GM20000 (cell line): ENCODE measurements around the gene SALL3.

Experiments
- DNase-seq: peaks from one replicate; pipeline ENCODE4 v3.0.0; 2012; ENCODE audit warnings: low spot score
- CTCF ChIP-seq: IDR thresholded peaks from 2 replicates; pipeline ENCODE4 v1.5.1; 2012; ENCODE audit warnings: mild to moderate bottlenecking, control low read depth; ENCODE audit errors: extremely low read depth, missing control alignments

Gene SALL3

GRCh38 chr18:78965917-78966792 is 13.5 kb upstream of the SALL3 start:
- DNase-seq: no peak
- no peak for TF ChIP-seq CTCF

GRCh38 chr18:78966793-78967106 is 12.9 kb upstream of the SALL3 start:
- no peak for DNase-seq
- TF ChIP-seq CTCF: no peak

- DNase-seq: no peak
- TF ChIP-seq CTCF: no peak
Measured at GRCh38 chr18:78967692-78968091, 11.9 kb upstream of the SALL3 start.

- TF ChIP-seq CTCF: no peak
- no peak for DNase-seq
Measured at GRCh38 chr18:78969574-78970315, 9.9 kb upstream of the SALL3 start.

DNA sequence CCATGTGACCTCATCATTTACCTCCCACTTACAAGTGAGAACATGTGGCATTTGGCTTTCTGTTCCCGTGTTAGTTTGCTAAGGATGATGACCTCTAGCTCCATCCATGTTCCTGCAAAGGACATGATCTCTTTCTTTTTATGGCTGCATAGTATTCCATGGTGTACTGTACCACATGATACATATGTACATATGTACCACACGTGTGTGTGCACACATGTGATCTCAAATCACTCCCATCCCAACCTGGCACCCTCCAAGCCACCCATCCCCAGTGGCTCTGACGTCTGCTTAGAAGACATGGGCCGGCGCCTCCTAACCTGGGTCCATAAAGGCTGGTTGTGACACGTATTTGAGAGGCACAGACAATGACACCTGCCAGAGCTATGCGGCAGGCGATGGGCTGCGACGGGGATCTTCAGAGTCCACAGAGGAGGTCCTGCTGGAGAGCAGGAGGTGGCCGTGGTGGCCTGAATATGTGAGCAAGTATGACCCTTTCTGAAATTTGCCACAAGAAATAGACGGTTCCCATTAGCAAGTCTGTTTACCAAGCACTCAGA is 8.8 kb upstream of the SALL3 start:
- DNase-seq: no peak
- no peak for TF ChIP-seq CTCF

- no peak for TF ChIP-seq CTCF
- no peak for DNase-seq
Measured at GRCh38 chr18:78971511-78972245, 7.9 kb upstream of the SALL3 start.

- TF ChIP-seq CTCF: no peak
- no peak for DNase-seq
Measured at GRCh38 chr18:78972385-78972918, 7.2 kb upstream of the SALL3 start.
